ENCODE data around the gene TLR9.
"Not testable (repeated sequence)": the region's sequence is repeated elsewhere in the genome, so short reads cannot be mapped to it uniquely, and the experiment has no call there.

The TLR9 gene

GRCh38 chr3:52225452-52226228, at the start of gene TLR9:
Gene TLR9 (minus strand): TSS chr3:52225645. CDS start chr3:52225529, 116 bp downstream.
- DNase-seq (ENCODE audit: low read depth, low spot score): no peak
- no peak for TF ChIP-seq CTCF (IDR thresholded peaks at IDR 0.05; ENCODE audit: insufficient read depth, low read length, missing control alignments)
- ChIA-PET CTCF (interaction anchor here (1.1 to 17.4 kb wide), 6 partner anchors 9 to 223 kb away, joined by 3 to 389 read pairs (median 114); partner anchors contain the start of gene TWF2), POLR2A (no interaction called here)
- no peak within 1 kb of the TSS for H3K4me3 ChIP-seq (ENCODE audit: low read depth, low read length)

- DNase-seq (ENCODE audit: low read depth, low spot score); POLR2A ChIA-PET; H3K4me3 ChIP-seq (ENCODE audit: low read depth, low read length): not testable (repeated sequence)
- CTCF ChIA-PET: interaction anchor here (1.5 kb wide), 1 partner anchor 39 kb away, joined by 4 read pairs; no protein-coding TSS in a partner anchor
Observed at GRCh38 chr3:52274781-52275180, 49.3 kb upstream of the TLR9 start.

GRCh38 chr3:52272831-52273230, 47.4 kb upstream of the TLR9 start:
- no peak for TF ChIP-seq CTCF (IDR thresholded peaks at IDR 0.05; ENCODE audit: insufficient read depth, low read length, missing control alignments)
- H3K4me3 ChIP-seq (ENCODE audit: low read depth, low read length): no peak overlapping the region
- ChIA-PET POLR2A (no interaction called here), CTCF (interaction anchor here (1.0 to 3.7 kb wide), 3 partner anchors 12 to 66 kb away, joined by 4 to 19 read pairs (median 7); no protein-coding TSS in a partner anchor)
- no peak for DNase-seq (ENCODE audit: low read depth, low spot score)

- H3K4me3 ChIP-seq (ENCODE audit: low read depth, low read length); POLR2A ChIA-PET; DNase-seq (ENCODE audit: low read depth, low spot score): not testable (repeated sequence)
- CTCF ChIA-PET: interaction anchor here (1.0 to 3.7 kb wide), 3 partner anchors 11 to 67 kb away, joined by 4 to 19 read pairs (median 7); no protein-coding TSS in a partner anchor
Observed at GRCh38 chr3:52272172-52272571, 46.7 kb upstream of the TLR9 start.

GRCh38 chr3:52270252-52270754, 44.9 kb upstream of the TLR9 start:
- ChIA-PET CTCF (interaction anchor here (1.0 to 3.7 kb wide), 3 partner anchors 9 to 68 kb away, joined by 3 to 19 read pairs (median 7); no protein-coding TSS in a partner anchor), POLR2A (interaction anchor here (1.0 kb wide), 1 partner anchor 22 kb away, joined by 4 read pairs; no protein-coding TSS in a partner anchor)
- no peak for DNase-seq (ENCODE audit: low read depth, low spot score)
- no peak overlapping the region for H3K4me3 ChIP-seq (ENCODE audit: low read depth, low read length)
- TF ChIP-seq CTCF (IDR thresholded peaks at IDR 0.05; ENCODE audit: insufficient read depth, low read length, missing control alignments): no peak

- DNase-seq (ENCODE audit: low read depth, low spot score): no peak
- CTCF ChIA-PET: interaction anchor here (1.0 to 3.7 kb wide), 2 partner anchors 8 to 69 kb away, joined by 3 to 19 read pairs; no protein-coding TSS in a partner anchor
- POLR2A ChIA-PET: no interaction called here
- H3K4me3 ChIP-seq (ENCODE audit: low read depth, low read length): no peak overlapping the region
- no peak for TF ChIP-seq CTCF (IDR thresholded peaks at IDR 0.05; ENCODE audit: insufficient read depth, low read length, missing control alignments)
Observed at GRCh38 chr3:52269776-52270175, 44.3 kb upstream of the TLR9 start.

- no peak for DNase-seq (ENCODE audit: low read depth, low spot score)
- TF ChIP-seq CTCF (IDR thresholded peaks at IDR 0.05; ENCODE audit: insufficient read depth, low read length, missing control alignments): no peak
- POLR2A ChIA-PET: no interaction called here
- CTCF ChIA-PET: interaction anchor here (0.9 kb wide), 1 partner anchor 11 kb away, joined by 3 read pairs; the partner anchor contains the start of gene WDR82
- H3K4me3 ChIP-seq (ENCODE audit: low read depth, low read length): no peak overlapping the region
Observed at GRCh38 chr3:52268036-52268435, 42.6 kb upstream of the TLR9 start.

All from AG04449 (cell line).